Activated CD4-positive, CD25-positive, alpha-beta regulatory T cell treated with anti-CD3 and anti-CD28 coated beads, Interleukin-2, amount 50 U/mL, for 24 hours (primary cell): ENCODE data around the gene SEMA4G.
"Not testable (repeated sequence)": the region's sequence is repeated elsewhere in the genome, so short reads cannot be mapped to it uniquely, and the experiment has no call there.

Experiments used
- ATAC-seq, 2 donors: fragments of 150-1000 bp; cut with Tn5 transposase; one replicate each; pipeline ENCODE4 v1.10.0; 2021; ENCODE audit warnings: mild to moderate bottlenecking in 1 of 2, moderate library complexity in 1 of 2

SEMA4G gene

DNA sequence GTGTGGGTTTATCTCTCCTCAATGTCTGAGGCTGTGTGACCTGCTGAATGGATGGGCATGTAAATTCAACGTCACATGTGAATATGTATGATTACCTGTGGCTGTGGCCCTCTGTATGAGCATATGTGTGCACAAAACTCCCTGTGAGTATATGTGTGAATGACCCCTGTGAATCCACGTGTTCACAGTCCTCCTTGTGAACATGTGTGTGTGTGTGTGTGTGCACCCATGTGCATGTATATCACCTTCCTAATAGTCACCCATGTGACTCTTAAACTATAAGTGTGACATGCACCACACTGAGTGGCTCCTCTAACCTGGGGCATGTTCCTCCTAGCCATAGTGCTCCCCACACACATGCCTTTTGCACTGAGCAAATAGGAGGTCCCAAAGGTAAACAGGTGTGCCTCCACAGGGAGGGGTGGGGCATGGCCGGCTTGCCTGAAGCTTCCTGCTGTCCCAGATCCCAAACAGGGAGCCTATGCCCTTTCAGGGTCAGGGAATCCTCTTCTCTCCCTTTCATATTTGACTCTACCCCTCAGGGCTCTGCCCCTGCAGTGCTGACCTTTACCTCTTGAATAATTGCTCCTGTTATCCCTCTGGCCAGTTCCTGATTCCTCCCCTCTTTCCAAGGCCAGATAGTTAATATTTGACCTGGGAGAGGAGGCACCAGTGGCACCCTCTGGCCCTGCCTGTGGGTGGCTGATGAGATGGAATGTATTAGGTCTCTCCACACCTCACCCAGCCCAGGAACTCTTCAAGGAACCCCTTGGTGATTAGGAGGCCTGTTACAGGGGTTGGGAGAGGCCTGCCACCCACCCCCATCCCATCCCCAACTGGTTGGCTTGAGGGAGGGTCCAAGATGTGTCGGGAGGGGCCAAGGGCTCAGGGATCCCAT lies 1.9 kb downstream of the SEMA4G start:
- no peak for ATAC-seq

GRCh38 chr10:100972115-100972903 lies 3.0 kb downstream of the SEMA4G start:
- ATAC-seq = no peak

DNA sequence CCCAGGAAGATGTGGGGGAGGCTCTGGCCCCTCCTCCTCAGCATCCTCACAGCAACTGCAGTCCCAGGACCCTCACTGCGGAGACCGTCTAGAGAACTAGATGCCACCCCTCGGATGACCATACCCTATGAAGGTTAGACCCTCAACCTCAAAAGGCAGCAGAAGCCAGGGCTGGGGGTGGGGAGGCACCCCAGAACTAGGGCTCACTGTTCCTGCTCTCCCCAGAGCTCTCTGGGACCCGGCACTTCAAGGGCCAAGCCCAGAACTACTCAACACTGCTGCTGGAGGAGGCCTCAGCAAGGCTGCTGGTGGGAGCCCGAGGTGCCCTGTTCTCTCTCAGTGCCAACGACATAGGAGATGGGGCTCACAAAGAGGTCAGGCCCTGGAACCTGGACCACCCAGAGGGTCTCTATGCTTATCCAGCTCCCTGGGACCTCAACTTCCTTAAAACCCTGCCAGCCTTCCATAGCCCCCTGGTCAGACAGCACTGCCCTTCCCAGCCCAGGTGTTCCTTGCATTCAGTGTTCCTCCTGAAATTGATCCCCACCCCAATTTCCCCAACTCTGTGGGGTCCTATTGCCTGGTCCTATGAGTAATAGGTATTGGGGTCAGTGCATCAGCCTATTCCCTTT lies 3.7 kb downstream of the SEMA4G start:
- ATAC-seq = no peak

- not testable (repeated sequence) for ATAC-seq
Measured at GRCh38 chr10:100975397-100975796, 6.1 kb downstream of the SEMA4G start.

GRCh38 chr10:100976906-100977305 lies 7.6 kb downstream of the SEMA4G start:
- no peak for ATAC-seq

DNA sequence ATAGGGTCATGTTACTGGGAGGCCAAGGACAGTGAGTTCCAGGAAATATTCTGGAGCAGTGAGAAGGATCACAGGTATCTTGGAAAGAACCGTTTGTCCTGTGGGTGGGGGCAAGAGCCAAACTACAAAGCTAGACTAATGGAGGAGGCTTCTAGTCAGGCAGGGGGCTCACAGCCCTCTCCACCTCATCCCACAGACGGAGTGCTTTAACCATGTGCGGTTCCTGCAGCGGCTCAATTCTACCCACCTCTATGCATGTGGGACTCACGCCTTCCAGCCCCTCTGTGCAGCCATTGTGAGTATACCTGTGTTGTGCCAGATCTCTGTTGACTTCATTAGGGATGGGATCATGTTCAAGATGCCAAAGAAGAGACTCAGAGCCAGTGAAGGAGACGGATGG lies 8.1 kb downstream of the SEMA4G start:
- no peak for ATAC-seq

GRCh38 chr10:100978121-100978900 lies 9.0 kb downstream of the SEMA4G start:
- ATAC-seq = no peak

DNA sequence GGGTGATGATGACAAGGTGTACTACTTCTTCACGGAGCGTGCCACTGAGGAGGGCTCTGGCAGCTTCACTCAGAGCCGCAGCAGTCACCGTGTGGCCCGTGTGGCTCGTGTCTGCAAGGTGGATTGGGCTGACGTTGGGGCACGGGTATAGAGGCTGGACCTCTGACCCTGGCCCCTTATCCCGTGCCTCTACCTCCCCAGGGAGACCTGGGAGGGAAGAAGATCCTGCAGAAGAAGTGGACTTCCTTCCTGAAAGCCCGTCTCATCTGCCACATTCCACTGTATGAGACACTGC lies 9.5 kb downstream of the SEMA4G start:
- ATAC-seq = no peak

GRCh38 chr10:100979791-100980272 lies 10.5 kb downstream of the SEMA4G start:
- no peak for ATAC-seq

- ATAC-seq = no peak
Measured at GRCh38 chr10:100980311-100980710, 11.0 kb downstream of the SEMA4G start.

- ATAC-seq = no peak
Measured at GRCh38 chr10:100980711-100981110, 11.4 kb downstream of the SEMA4G start.

DNA sequence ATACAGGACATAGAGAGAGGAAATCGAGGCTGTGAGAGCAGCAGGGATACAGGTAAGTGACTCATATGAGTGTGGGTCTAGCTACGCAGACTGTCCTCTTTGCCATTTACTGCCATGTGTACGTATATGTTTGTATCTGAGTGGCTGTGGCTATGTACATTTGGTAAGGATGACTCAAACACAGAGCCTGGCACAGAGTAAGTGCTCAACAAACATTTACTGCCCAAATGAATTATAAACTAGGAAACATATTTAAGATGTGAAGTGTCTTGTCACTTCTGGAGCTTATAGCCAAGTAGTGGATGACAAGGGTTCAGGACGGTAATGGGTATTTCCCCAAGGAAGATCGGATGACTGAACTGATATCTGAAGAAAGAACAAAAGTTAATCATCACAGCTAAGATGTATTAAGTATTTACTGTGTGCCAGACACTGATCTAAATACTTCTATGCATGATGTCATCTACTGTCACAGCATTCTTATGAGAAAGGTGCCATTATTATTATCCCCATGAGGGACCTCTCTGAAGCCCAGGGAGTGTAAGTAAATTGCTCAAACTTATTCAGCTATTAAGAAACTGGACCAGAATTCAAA lies 12.0 kb downstream of the SEMA4G start:
- no peak for ATAC-seq

DNA sequence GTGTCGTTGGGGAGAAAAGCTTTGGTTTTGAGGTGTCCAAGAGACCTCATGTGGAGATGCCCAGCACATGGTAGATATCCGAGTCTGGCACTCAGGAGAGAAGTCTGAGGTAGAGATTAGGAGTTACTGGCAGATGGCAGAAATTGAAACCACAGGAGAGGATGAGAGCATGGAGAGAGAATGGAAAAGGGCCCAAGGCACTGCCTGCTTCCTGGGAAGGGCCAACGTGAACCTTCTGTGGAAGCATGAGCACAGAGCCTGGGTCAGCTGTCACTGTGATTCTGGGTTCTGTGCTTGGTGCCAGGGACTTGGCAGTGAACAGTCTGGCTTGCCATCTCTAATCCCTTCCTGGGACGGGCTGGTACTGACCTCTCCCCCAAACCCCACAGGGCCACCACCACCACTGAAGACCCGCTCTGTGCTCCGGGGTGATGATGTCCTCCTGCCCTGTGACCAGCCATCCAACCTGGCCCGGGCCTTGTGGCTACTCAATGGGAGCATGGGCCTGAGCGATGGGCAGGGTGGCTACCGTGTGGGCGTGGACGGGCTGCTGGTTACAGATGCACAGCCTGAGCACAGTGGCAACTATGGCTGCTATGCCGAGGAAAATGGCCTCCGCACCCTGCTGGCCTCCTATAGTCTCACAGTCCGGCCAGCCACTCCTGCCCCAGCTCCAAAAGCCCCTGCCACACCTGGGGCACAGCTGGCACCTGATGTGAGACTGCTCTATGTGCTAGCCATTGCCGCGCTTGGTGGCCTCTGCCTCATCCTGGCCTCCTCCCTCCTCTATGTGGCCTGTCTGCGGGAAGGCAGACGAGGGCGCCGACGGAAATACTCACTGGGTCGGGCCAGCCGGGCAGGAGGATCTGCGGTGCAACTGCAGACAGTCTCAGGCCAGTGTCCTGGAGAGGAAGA lies 13.9 kb downstream of the SEMA4G start:
- no peak for ATAC-seq

- ATAC-seq = no peak
Measured at GRCh38 chr10:100983868-100984671, 14.8 kb downstream of the SEMA4G start.

DNA sequence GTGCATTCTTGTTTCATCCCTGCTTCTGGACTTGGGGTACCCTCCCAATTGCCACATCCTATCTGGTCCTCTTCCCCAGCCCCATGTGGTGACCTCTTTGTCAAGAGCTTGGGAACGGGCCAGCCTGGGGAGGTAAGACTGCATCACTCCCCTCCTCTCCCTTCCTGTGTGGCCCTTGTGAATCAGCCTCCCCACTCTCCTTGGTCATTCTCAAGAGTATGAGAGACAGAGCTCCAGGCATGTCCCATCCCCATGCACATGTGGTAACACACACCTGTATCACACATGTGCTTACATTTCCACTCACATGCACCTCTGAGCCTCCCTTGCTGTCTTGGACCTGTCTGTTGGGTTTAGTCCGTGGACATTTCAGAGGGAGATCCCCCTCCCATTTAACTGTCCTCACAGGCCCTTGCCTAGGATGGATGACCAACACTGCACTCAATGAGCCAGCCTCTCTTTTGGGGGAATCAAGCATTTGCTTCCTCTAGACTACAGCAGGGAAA lies 15.4 kb downstream of the SEMA4G start:
- ATAC-seq = no peak

- ATAC-seq = no peak
Measured at GRCh38 chr10:100985336-100985735, 16.0 kb downstream of the SEMA4G start.

- no peak for ATAC-seq
Measured at GRCh38 chr10:100986623-100986951, 17.3 kb downstream of the SEMA4G start.

DNA sequence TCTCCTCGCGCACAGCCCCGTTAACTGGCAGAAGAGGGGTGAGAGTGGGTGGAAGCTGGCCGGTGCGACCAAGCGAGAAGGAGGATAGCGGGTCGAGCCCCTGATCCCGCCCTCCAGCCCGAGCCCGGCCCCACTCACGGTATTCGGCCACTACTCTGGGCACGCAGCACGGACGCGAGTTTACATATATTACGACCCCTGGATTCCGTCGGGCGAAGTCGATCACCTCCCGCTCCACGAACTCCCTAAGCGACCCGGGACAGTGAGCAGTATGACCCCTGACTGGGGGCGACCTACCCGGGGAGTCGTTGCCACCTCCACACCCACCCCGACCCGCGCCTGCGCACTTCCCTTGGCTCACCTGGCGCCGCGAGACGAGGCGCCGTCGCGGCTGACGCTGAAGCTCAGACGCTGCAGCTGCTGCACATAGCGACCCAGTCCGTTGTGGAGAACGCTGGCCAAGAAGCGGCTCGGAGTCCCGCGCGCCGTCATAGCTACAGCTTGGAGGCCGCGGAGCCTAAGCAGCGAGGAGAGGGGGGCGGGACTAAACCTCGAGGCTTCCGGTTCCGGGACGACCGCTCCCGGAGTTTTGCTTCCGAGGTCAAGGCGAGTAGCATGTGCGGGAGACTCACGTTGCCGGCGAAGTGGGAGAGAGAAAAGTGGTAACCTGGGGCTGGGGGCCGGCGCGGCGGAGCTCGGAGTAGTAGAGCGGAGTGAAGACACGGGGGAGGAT lies 17.8 kb downstream of the SEMA4G start, which contains the start of the genes MRPL43 and TWNK:
MRPL43 (minus strand) TSS at position 546 of the 733 bp plus-strand sequence; CDS start at position 492, 54 bp downstream.
TWNK (plus strand) TSS at position 592 of the 733 bp plus-strand sequence. CDS start 668 bp downstream, outside the sequence.
- peak; percentile 94 to 97 for ATAC-seq

DNA sequence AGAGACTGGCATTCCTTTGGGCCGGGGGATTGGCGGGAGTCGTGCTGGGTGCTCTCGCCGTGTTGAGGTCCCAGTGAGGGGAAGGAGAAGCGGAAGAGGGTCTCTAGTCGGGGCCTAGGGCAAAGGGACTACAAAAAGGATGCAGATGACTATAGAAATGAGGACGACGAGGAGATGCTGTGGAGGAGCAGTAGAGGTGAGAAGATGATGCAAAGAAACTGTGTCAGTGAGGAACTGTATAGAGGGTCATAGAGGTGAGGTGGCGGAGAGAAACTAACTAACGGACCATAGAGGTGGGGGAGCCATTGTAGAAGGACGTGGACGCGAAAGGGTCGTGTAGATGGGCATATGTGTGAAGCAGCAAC lies 18.4 kb downstream of the SEMA4G start:
- ATAC-seq = peak; percentile 15 to 23
